ENCODE measurements around the gene CAMP.

The CAMP gene

GRCh38 chr3:48238531-48239085, 15.3 kb downstream of the CAMP start:
- TF ChIP-seq CTCF (conservative IDR thresholded peaks at IDR 0.05; ENCODE audit: low read depth, low read length) = no peak
- H3K4me3 ChIP-seq (ENCODE audit: low read length) = no peak overlapping the region

DNA sequence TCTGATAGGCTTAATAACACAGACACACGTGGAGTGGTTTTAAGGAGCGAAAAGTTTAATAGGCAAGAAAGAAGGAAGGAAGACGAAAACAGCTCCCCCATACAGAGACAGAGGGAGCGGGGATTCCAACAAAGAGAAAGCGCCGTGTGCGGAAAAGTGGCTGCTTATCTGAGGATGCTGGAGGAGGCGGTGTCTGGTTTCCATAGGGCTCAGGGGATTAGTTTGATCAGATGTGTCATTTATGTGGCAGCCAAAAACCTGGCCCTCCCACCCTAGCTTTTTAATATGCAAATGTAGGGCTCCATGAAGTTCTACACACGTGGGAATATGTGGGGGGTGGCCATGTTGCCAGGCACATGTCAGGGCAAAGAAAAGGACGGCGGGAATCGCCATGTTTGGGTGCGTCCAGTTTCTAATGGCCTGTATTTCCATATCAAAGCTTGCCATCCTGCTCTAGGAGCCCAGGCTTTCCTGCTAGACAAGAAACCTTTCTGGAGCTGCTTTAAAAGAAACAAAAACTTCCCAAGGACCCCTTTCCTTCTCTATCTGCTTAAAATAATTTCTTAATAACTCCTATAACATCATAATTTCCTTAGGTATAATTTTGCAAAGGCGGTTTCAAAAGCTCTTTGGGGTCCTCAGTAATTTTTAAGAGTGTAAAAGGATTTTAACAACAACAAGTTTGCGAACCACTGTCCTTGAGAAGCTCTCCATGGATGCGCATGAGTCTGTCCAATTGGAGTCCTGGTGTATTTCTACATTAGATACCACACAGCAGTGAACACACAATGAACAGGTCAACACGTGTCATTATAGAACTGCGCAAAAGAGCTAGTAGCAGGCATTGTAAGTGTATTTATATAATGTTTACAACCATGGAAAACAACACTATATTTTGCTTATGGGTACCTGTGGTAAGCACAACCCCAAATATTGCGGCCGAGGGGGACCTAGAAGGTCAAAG, 17.0 kb downstream of the CAMP start:
- no peak for DNase-seq (ENCODE audit: low read depth)
- peak overlapping the region; percentile 93 for H3K4me3 ChIP-seq (ENCODE audit: low read length)
- no peak for TF ChIP-seq CTCF (conservative IDR thresholded peaks at IDR 0.05; ENCODE audit: low read depth, low read length)

More at GRCh38 chr3:48238531-48239085, 15.3 kb downstream of the CAMP start:
- DNase-seq (ENCODE audit: low read depth) = no peak

DNA sequence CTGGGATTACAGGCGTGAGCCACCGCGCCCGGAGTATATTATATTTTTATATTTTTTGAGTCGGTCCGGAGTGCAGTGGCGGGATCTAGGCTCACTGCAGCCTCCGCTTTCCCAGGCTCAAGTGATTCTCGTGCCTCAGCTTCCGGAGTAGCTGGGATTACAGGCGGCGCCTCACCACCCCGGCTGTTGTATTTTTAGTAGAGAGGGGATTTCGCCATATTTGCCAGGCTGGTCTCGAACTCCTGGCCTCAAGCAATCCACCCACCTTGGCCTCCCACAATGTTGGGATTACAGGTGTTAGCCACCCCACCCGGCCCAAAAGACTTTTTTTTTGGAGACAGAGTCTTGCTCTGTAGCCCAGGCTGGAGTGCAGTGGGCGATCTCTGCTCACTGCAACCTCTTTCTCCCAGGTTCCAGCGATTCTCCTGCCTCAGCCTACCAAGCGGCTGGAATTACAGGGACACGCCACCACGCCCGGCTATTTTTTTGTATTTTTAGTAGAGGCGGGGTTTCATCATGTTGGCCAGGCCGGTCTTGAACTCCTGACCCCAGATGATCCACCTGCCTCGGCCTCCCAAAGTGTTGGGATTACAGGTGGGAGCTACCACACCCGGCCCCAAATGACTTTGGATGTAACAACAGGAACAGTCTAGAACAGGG, 18.6 kb downstream of the CAMP start:
- H3K4me3 ChIP-seq (ENCODE audit: low read length) = peak overlapping the region; percentile 93
- no peak for TF ChIP-seq CTCF (conservative IDR thresholded peaks at IDR 0.05; ENCODE audit: low read depth, low read length)
- DNase-seq (ENCODE audit: low read depth) = no peak

DNA sequence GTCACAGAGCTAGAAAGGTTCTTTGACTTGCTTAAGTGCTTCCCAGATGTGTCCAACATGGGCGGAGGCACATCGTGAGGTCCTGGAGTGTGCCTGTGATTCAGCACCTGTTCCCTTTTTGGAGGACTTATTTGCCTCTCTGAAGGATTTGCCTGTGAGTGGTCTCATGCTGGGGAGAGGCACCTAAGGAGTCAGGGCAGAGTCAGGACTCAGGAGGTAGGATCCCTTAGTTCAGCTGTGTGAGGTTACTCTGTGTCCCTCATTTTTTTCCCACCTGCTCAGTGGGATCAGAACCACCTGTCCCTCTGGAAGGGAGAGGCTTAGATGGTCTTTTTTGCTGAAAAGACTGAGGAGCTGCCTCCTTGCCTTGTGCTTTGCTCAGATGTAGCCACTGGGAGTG, 20.6 kb downstream of the CAMP start:
- H3K4me3 ChIP-seq (ENCODE audit: low read length) = no peak overlapping the region
- no peak for TF ChIP-seq CTCF (conservative IDR thresholded peaks at IDR 0.05; ENCODE audit: low read depth, low read length)
- no peak for DNase-seq (ENCODE audit: low read depth)

- no peak for TF ChIP-seq CTCF (conservative IDR thresholded peaks at IDR 0.05; ENCODE audit: low read depth, low read length)
- H3K4me3 ChIP-seq (ENCODE audit: low read length) = no peak overlapping the region
- DNase-seq (ENCODE audit: low read depth) = no peak
Measured at GRCh38 chr3:48244461-48244860, 21.2 kb downstream of the CAMP start.

DNA sequence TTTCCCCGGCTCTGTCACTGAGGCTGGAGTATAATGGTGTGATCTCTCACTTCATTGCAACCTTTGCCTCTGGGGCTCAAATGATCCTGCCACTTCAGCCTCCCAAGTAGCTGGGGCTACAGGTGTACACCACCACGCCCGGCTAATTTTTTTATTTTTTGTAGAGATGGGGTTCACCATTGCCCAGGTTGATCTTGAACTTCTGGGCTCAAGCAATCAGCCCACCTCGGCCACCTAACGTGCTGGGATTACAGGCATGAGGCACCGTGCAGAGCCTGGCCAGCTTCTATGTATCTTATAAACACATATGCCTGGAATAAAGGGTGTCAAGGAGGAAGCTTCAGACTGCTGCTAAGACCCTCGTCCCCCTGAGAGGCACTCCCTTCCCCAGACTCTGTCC, 21.8 kb downstream of the CAMP start:
- no peak for TF ChIP-seq CTCF (conservative IDR thresholded peaks at IDR 0.05; ENCODE audit: low read depth, low read length)
- H3K4me3 ChIP-seq (ENCODE audit: low read length) = no peak overlapping the region
- DNase-seq (ENCODE audit: low read depth) = no peak
